Urothelium cell line (cell line): ENCODE measurements around the gene TRPM3.
"Not testable (repeated sequence)": the region's sequence is repeated elsewhere in the genome, so short reads cannot be mapped to it uniquely, and the experiment has no call there.

ENCODE experiments used
- DNase-seq: peaks from one replicate; pipeline ENCODE4 v3.0.0; 2011; ENCODE audit warnings: low spot score, mixed read lengths
- FAIRE-seq: peaks from 2 replicates; lab custom pipeline; 2011; peaks lifted over from hg19 to GRCh38; lab: Jason Lieb, UNC

TRPM3 gene

GRCh38 chr9:70791936-70792335 lies 329.5 kb downstream of the TRPM3 start:
- no peak for DNase-seq
- no peak for FAIRE-seq

GRCh38 chr9:70789086-70789485 lies 332.3 kb downstream of the TRPM3 start:
- FAIRE-seq (no peak), DNase-seq (no peak)

- DNase-seq, result no peak
- no peak for FAIRE-seq
Observed at GRCh38 chr9:70784456-70784855, 337.0 kb downstream of the TRPM3 start.

GRCh38 chr9:70778568-70778967 lies 342.9 kb downstream of the TRPM3 start:
- DNase-seq (no peak), FAIRE-seq (no peak)

GRCh38 chr9:70773579-70773978 lies 347.8 kb downstream of the TRPM3 start:
- no peak for FAIRE-seq
- DNase-seq, result no peak

- FAIRE-seq (no peak), DNase-seq (no peak)
Observed at GRCh38 chr9:70772601-70773000, 348.8 kb downstream of the TRPM3 start.

GRCh38 chr9:70765946-70766345 lies 355.5 kb downstream of the TRPM3 start:
- FAIRE-seq, result no peak
- no peak for DNase-seq

GRCh38 chr9:70761139-70761670 lies 360.2 kb downstream of the TRPM3 start:
- FAIRE-seq (no peak), DNase-seq (no peak)

- DNase-seq (no peak), FAIRE-seq (peak; percentile 20)
Observed at GRCh38 chr9:70760228-70760627, 361.2 kb downstream of the TRPM3 start.

GRCh38 chr9:70753311-70753710 lies 368.1 kb downstream of the TRPM3 start:
- DNase-seq, result no peak
- FAIRE-seq, result no peak

GRCh38 chr9:70749066-70749465 lies 372.4 kb downstream of the TRPM3 start:
- DNase-seq (no peak), FAIRE-seq (no peak)

- FAIRE-seq (no peak), DNase-seq (no peak)
Observed at GRCh38 chr9:70747261-70747718, 374.1 kb downstream of the TRPM3 start.

GRCh38 chr9:70746760-70747159 lies 374.7 kb downstream of the TRPM3 start:
- FAIRE-seq (no peak), DNase-seq (no peak)

- FAIRE-seq (no peak), DNase-seq (no peak)
Observed at GRCh38 chr9:70746316-70746715, 375.1 kb downstream of the TRPM3 start.

GRCh38 chr9:70724794-70725193 lies 396.6 kb downstream of the TRPM3 start:
- not testable (repeated sequence) for DNase-seq, FAIRE-seq

GRCh38 chr9:70724025-70724424 lies 397.4 kb downstream of the TRPM3 start:
- FAIRE-seq, DNase-seq: not testable (repeated sequence)

GRCh38 chr9:70706797-70707196 lies 414.6 kb downstream of the TRPM3 start:
- not testable (repeated sequence) for FAIRE-seq, DNase-seq

- DNase-seq (no peak), FAIRE-seq (no peak)
Observed at GRCh38 chr9:70701163-70701562, 420.3 kb downstream of the TRPM3 start.

- no peak for FAIRE-seq
- DNase-seq, result no peak
Observed at GRCh38 chr9:70696694-70697335, 424.6 kb downstream of the TRPM3 start.

GRCh38 chr9:70694758-70695157 lies 426.7 kb downstream of the TRPM3 start:
- FAIRE-seq (no peak), DNase-seq (no peak)

GRCh38 chr9:70693186-70693585 lies 428.2 kb downstream of the TRPM3 start:
- no peak for FAIRE-seq
- no peak for DNase-seq

GRCh38 chr9:70692431-70692830 lies 429.0 kb downstream of the TRPM3 start:
- FAIRE-seq, result no peak
- no peak for DNase-seq

- FAIRE-seq (no peak), DNase-seq (no peak)
Observed at GRCh38 chr9:70688704-70689103, 432.7 kb downstream of the TRPM3 start.
